Amniotic epithelial cell (primary cell): Measurements from ENCODE around the gene SV2C.
"Not testable (repeated sequence)": the region's sequence is repeated elsewhere in the genome, so short reads cannot be mapped to it uniquely, and the experiment has no call there.

Experiments
- DNase-seq: peaks from one replicate; pipeline ENCODE4 v3.0.0-alpha.2; 2010; ENCODE audit warnings: low read depth

Gene SV2C

GRCh38 chr5:76341651-76342334 is 258.6 kb downstream of the SV2C start:
- DNase-seq, result no peak

- DNase-seq, result no peak
These were observed 259.3 kb downstream of the SV2C start for GRCh38 chr5:76342474-76342873.

- DNase-seq, result no peak
These were observed 262.4 kb downstream of the SV2C start for GRCh38 chr5:76345582-76345981.

GRCh38 chr5:76351176-76351575 is 268.0 kb downstream of the SV2C start:
- no peak for DNase-seq

- no peak for DNase-seq
These were observed 268.4 kb downstream of the SV2C start for GRCh38 chr5:76351577-76351976.

GRCh38 chr5:76356887-76357286 is 273.7 kb downstream of the SV2C start:
- no peak for DNase-seq

- no peak for DNase-seq
These were observed 280.4 kb downstream of the SV2C start for GRCh38 chr5:76363352-76364225.

- DNase-seq, result no peak
These were observed 281.0 kb downstream of the SV2C start for GRCh38 chr5:76364226-76364589.

- DNase-seq, result no peak
These were observed 282.4 kb downstream of the SV2C start for GRCh38 chr5:76365561-76365960.

GRCh38 chr5:76366596-76366995 is 283.4 kb downstream of the SV2C start:
- DNase-seq, result no peak

- DNase-seq, result peak; percentile 26
These were observed 284.6 kb downstream of the SV2C start for GRCh38 chr5:76367623-76368371.

- no peak for DNase-seq
These were observed 285.8 kb downstream of the SV2C start for GRCh38 chr5:76368941-76369340.

GRCh38 chr5:76369668-76370067 is 286.5 kb downstream of the SV2C start:
- not testable (repeated sequence) for DNase-seq

GRCh38 chr5:76371960-76372322 is 288.8 kb downstream of the SV2C start:
- DNase-seq, result peak; percentile 2

- peak; percentile 87 for DNase-seq
These were observed 289.3 kb downstream of the SV2C start for GRCh38 chr5:76372323-76373054.

GRCh38 chr5:76376148-76376865 is 293.1 kb downstream of the SV2C start:
- DNase-seq, result no peak

GRCh38 chr5:76376866-76377230 is 293.7 kb downstream of the SV2C start:
- no peak for DNase-seq

GRCh38 chr5:76378355-76378754 is 295.2 kb downstream of the SV2C start:
- DNase-seq, result no peak

GRCh38 chr5:76379316-76379715 is 296.1 kb downstream of the SV2C start:
- DNase-seq, result no peak

GRCh38 chr5:76379855-76380254 is 296.7 kb downstream of the SV2C start:
- DNase-seq, result no peak

- no peak for DNase-seq
These were observed 297.3 kb downstream of the SV2C start for GRCh38 chr5:76380346-76381066.
